ENCODE results near the gene ABRAXAS1.
"Not testable (repeated sequence)": the region's sequence is repeated elsewhere in the genome, so short reads cannot be mapped to it uniquely, and the experiment has no call there.

The ABRAXAS1 gene

GRCh38 chr4:83484500-83485461, at the start of gene ABRAXAS1:
ABRAXAS1 (minus strand) TSS chr4:83485100; CDS start chr4:83485072, 28 bp downstream.
- H3K9ac ChIP-seq (ENCODE audit: low read depth, low read length): peak within 1 kb of the TSS; percentile 53
- H3K36me3 ChIP-seq (ENCODE audit: insufficient read depth, low read length): no peaks in the 10 kb centered on the region
- H3K9me3 ChIP-seq (ENCODE audit: control insufficient read depth, insufficient read depth, low read length): no peaks in the 10 kb centered on the region

GRCh38 chr4:83527671-83528070, 42.8 kb upstream of the ABRAXAS1 start:
- Histone ChIP-seq H3K4me1 (ENCODE audit: insufficient read depth, low read length) (no peaks in the 10 kb centered on the region), H3K36me3 (ENCODE audit: insufficient read depth, low read length) (no peaks in the 10 kb centered on the region; the same call in 1 of the 2 replicates)

More at GRCh38 chr4:83484500-83485461, at the start of gene ABRAXAS1:
- H3K4me1 ChIP-seq (ENCODE audit: insufficient read depth, low read length): peaks cover 5% of the 10 kb centered on the region; the same call in 1 of the 2 replicates

GRCh38 chr4:83522239-83522638, 37.3 kb upstream of the ABRAXAS1 start:
- H3K9ac ChIP-seq (ENCODE audit: low read depth, low read length): no peak overlapping the region
- H3K9me3 ChIP-seq (ENCODE audit: control insufficient read depth, insufficient read depth, low read length): no peaks in the 10 kb centered on the region
- H3K36me3 ChIP-seq (ENCODE audit: insufficient read depth, low read length): no peaks in the 10 kb centered on the region
- H3K4me1 ChIP-seq (ENCODE audit: insufficient read depth, low read length): no peaks in the 10 kb centered on the region

More at GRCh38 chr4:83527671-83528070, 42.8 kb upstream of the ABRAXAS1 start:
- H3K9ac ChIP-seq (ENCODE audit: low read depth, low read length): no peak overlapping the region
- no peaks in the 10 kb centered on the region; the same call in 1 of the 2 replicates for H3K9me3 ChIP-seq (ENCODE audit: control insufficient read depth, insufficient read depth, low read length)

- Histone ChIP-seq H3K9ac (ENCODE audit: low read depth, low read length) (no peak overlapping the region), H3K36me3 (ENCODE audit: insufficient read depth, low read length) (no peaks in the 10 kb centered on the region), H3K4me1 (ENCODE audit: insufficient read depth, low read length) (no peaks in the 10 kb centered on the region), H3K9me3 (ENCODE audit: control insufficient read depth, insufficient read depth, low read length) (no peaks in the 10 kb centered on the region)
Measured at GRCh38 chr4:83516042-83516772, 31.3 kb upstream of the ABRAXAS1 start.

GRCh38 chr4:83510442-83510841, 25.5 kb upstream of the ABRAXAS1 start:
- H3K9me3 ChIP-seq (ENCODE audit: control insufficient read depth, insufficient read depth, low read length): no peaks in the 10 kb centered on the region
- H3K9ac ChIP-seq (ENCODE audit: low read depth, low read length): no peak overlapping the region
- no peaks in the 10 kb centered on the region for H3K4me1 ChIP-seq (ENCODE audit: insufficient read depth, low read length)
- no peaks in the 10 kb centered on the region for H3K36me3 ChIP-seq (ENCODE audit: insufficient read depth, low read length)

- not testable (repeated sequence) for H3K9me3 ChIP-seq (ENCODE audit: control insufficient read depth, insufficient read depth, low read length); H3K4me1 ChIP-seq (ENCODE audit: insufficient read depth, low read length); H3K36me3 ChIP-seq (ENCODE audit: insufficient read depth, low read length); H3K9ac ChIP-seq (ENCODE audit: low read depth, low read length)
Measured at GRCh38 chr4:83509156-83509585, 24.3 kb upstream of the ABRAXAS1 start.

- H3K4me1 ChIP-seq (ENCODE audit: insufficient read depth, low read length): peaks cover 4% of the 10 kb centered on the region; the same call in 1 of the 2 replicates
- no peak overlapping the region for H3K9ac ChIP-seq (ENCODE audit: low read depth, low read length)
- H3K36me3 ChIP-seq (ENCODE audit: insufficient read depth, low read length): no peaks in the 10 kb centered on the region
- no peaks in the 10 kb centered on the region for H3K9me3 ChIP-seq (ENCODE audit: control insufficient read depth, insufficient read depth, low read length)
Measured at GRCh38 chr4:83504996-83505395, 20.1 kb upstream of the ABRAXAS1 start.

- H3K4me1 ChIP-seq (ENCODE audit: insufficient read depth, low read length): peaks cover 4% of the 10 kb centered on the region; the same call in 1 of the 2 replicates
- no peak overlapping the region for H3K9ac ChIP-seq (ENCODE audit: low read depth, low read length)
- no peaks in the 10 kb centered on the region for H3K9me3 ChIP-seq (ENCODE audit: control insufficient read depth, insufficient read depth, low read length)
- no peaks in the 10 kb centered on the region for H3K36me3 ChIP-seq (ENCODE audit: insufficient read depth, low read length)
Measured at GRCh38 chr4:83504503-83504902, 19.6 kb upstream of the ABRAXAS1 start.

- Histone ChIP-seq H3K4me1 (ENCODE audit: insufficient read depth, low read length) (peaks cover 4% of the 10 kb centered on the region; the same call in 1 of the 2 replicates), H3K36me3 (ENCODE audit: insufficient read depth, low read length) (no peaks in the 10 kb centered on the region), H3K9ac (ENCODE audit: low read depth, low read length) (no peak overlapping the region), H3K9me3 (ENCODE audit: control insufficient read depth, insufficient read depth, low read length) (no peaks in the 10 kb centered on the region)
Measured at GRCh38 chr4:83503974-83504373, 19.1 kb upstream of the ABRAXAS1 start.

GRCh38 chr4:83501671-83502070, 16.8 kb upstream of the ABRAXAS1 start:
- not testable (repeated sequence) for H3K9me3 ChIP-seq (ENCODE audit: control insufficient read depth, insufficient read depth, low read length); H3K9ac ChIP-seq (ENCODE audit: low read depth, low read length); H3K4me1 ChIP-seq (ENCODE audit: insufficient read depth, low read length); H3K36me3 ChIP-seq (ENCODE audit: insufficient read depth, low read length)

- Histone ChIP-seq H3K9me3 (ENCODE audit: control insufficient read depth, insufficient read depth, low read length) (no peaks in the 10 kb centered on the region), H3K36me3 (ENCODE audit: insufficient read depth, low read length) (no peaks in the 10 kb centered on the region), H3K9ac (ENCODE audit: low read depth, low read length) (no peak overlapping the region), H3K4me1 (ENCODE audit: insufficient read depth, low read length) (no peaks in the 10 kb centered on the region)
Measured at GRCh38 chr4:83498187-83498586, 13.3 kb upstream of the ABRAXAS1 start.

- H3K36me3 ChIP-seq (ENCODE audit: insufficient read depth, low read length); H3K9ac ChIP-seq (ENCODE audit: low read depth, low read length); H3K4me1 ChIP-seq (ENCODE audit: insufficient read depth, low read length); H3K9me3 ChIP-seq (ENCODE audit: control insufficient read depth, insufficient read depth, low read length): not testable (repeated sequence)
Measured at GRCh38 chr4:83496085-83496917, 11.4 kb upstream of the ABRAXAS1 start.

- no peaks in the 10 kb centered on the region for H3K36me3 ChIP-seq (ENCODE audit: insufficient read depth, low read length)
- H3K9me3 ChIP-seq (ENCODE audit: control insufficient read depth, insufficient read depth, low read length): no peaks in the 10 kb centered on the region
- H3K4me1 ChIP-seq (ENCODE audit: insufficient read depth, low read length): no peaks in the 10 kb centered on the region; the same call in 1 of the 2 replicates
- no peak overlapping the region for H3K9ac ChIP-seq (ENCODE audit: low read depth, low read length)
Measured at GRCh38 chr4:83490876-83491450, 6.1 kb upstream of the ABRAXAS1 start.

All from ES-I3 (cell line).